Measurements from ENCODE around the gene RCSD1.

RCSD1 gene

GRCh38 chr1:167659450-167659849, 29.4 kb downstream of the RCSD1 start:
- no peak overlapping the region for H2AFZ ChIP-seq (ENCODE audit: low read depth, low read length, severe bottlenecking)
- no peak overlapping the region for H3K4me2 ChIP-seq (ENCODE audit: low read depth, low read length, poor library complexity, severe bottlenecking)
- no peaks in the 10 kb centered on the region for H3K9me2 ChIP-seq (replicated peaks; ENCODE audit: insufficient read depth, low read length)
- TF ChIP-seq CTCF (IDR thresholded peaks at IDR 0.05; ENCODE audit: insufficient read depth, low read length, poor library complexity, severe bottlenecking) (no peak), EZH2phosphoT487 (conservative IDR thresholded peaks at IDR 0.05; ENCODE audit: low read length) (no peak)
- no peaks in the 10 kb centered on the region for H4K20me1 ChIP-seq (ENCODE audit: low read depth, low read length)
- H3K27me3 ChIP-seq (ENCODE audit: low read length), result no peaks in the 10 kb centered on the region
- no peak overlapping the region for H3K9ac ChIP-seq (ENCODE audit: low read length)
- H3K27ac ChIP-seq (ENCODE audit: low read depth, low read length), result no peak overlapping the region
- H3K9me3 ChIP-seq (ENCODE audit: insufficient read depth, low read length), result no peaks in the 10 kb centered on the region
- H3K36me3 ChIP-seq (ENCODE audit: low read length), result no peaks in the 10 kb centered on the region
- no peak overlapping the region for H3K4me3 ChIP-seq (ENCODE audit: insufficient read depth, low read length, poor library complexity, severe bottlenecking)
- no peaks in the 10 kb centered on the region for H3F3A ChIP-seq (ENCODE audit: insufficient read depth)
- peaks cover 19% of the 10 kb centered on the region; the same call in 1 of the 2 replicates for H3K79me2 ChIP-seq (ENCODE audit: insufficient read depth, low read length)

GRCh38 chr1:167659881-167660280, 29.8 kb downstream of the RCSD1 start:
- TF ChIP-seq CTCF (IDR thresholded peaks at IDR 0.05; ENCODE audit: insufficient read depth, low read length, poor library complexity, severe bottlenecking) (no peak), EZH2phosphoT487 (conservative IDR thresholded peaks at IDR 0.05; ENCODE audit: low read length) (no peak)

DNA sequence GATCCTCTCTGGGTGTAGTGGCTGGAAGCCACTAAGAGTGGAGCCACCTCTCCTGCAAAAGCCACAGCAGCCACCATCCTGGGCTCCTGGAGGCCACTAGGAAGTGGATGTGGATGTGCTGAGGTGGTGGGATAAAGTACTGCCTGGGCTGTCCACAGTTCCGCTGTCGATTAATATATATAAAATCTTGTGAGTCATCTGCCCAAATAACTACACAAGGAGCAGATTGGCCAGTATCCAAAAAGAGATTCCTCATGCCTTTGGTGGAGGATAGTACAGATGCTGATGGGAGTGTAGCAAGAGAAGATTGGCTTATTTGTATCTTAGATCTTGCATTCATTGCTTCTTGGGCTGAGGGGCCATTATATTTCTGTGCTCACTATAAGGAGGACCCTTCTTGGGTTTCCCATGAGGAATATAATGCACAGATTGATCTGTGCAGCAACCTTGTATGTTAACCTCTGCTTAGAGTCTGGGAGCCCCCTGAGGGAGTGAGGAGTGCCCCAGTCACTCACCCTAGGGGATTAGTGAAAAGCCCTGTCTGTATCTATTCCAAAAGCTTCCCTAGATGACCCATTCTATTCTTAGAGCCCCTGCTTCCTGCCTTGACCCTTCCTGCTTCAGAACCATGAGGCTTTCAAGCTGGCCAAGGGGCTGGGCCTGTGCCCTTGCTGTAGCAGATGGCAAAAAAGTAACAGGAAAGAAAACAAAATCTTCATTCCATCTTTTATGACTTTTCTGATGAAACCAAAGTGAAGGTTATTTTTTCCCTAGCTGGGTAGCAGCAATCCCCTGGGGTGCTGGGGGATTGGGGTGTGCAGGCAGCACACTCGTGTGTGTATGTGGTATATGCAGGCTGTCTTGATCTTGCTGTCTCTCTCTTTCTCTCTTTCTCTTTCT, 31.7 kb downstream of the RCSD1 start:
- Histone ChIP-seq H3K27ac (ENCODE audit: low read depth, low read length) (no peak overlapping the region), H2AFZ (ENCODE audit: low read depth, low read length, severe bottlenecking) (no peak overlapping the region), H3K4me2 (ENCODE audit: low read depth, low read length, poor library complexity, severe bottlenecking) (no peak overlapping the region), H3K79me2 (ENCODE audit: insufficient read depth, low read length) (peaks cover 21% of the 10 kb centered on the region; the same call in 1 of the 2 replicates), H3K27me3 (ENCODE audit: low read length) (no peaks in the 10 kb centered on the region), H3K9ac (ENCODE audit: low read length) (no peak overlapping the region), H3F3A (ENCODE audit: insufficient read depth) (no peaks in the 10 kb centered on the region), H3K9me2 (replicated peaks; ENCODE audit: insufficient read depth, low read length) (no peaks in the 10 kb centered on the region), H3K9me3 (ENCODE audit: insufficient read depth, low read length) (no peaks in the 10 kb centered on the region), H3K4me3 (ENCODE audit: insufficient read depth, low read length, poor library complexity, severe bottlenecking) (no peak overlapping the region), H4K20me1 (ENCODE audit: low read depth, low read length) (no peaks in the 10 kb centered on the region), H3K36me3 (ENCODE audit: low read length) (no peaks in the 10 kb centered on the region)
- TF ChIP-seq EZH2phosphoT487 (conservative IDR thresholded peaks at IDR 0.05; ENCODE audit: low read length), result no peak
- no peak for TF ChIP-seq CTCF (IDR thresholded peaks at IDR 0.05; ENCODE audit: insufficient read depth, low read length, poor library complexity, severe bottlenecking)

More at GRCh38 chr1:167659881-167660280, 29.8 kb downstream of the RCSD1 start:
- Histone ChIP-seq H2AFZ (ENCODE audit: low read depth, low read length, severe bottlenecking) (no peak overlapping the region), H4K20me1 (ENCODE audit: low read depth, low read length) (no peaks in the 10 kb centered on the region), H3K79me2 (ENCODE audit: insufficient read depth, low read length) (peaks cover 16% of the 10 kb centered on the region; the same call in 1 of the 2 replicates), H3K9me2 (replicated peaks; ENCODE audit: insufficient read depth, low read length) (no peaks in the 10 kb centered on the region), H3K4me3 (ENCODE audit: insufficient read depth, low read length, poor library complexity, severe bottlenecking) (no peak overlapping the region), H3F3A (ENCODE audit: insufficient read depth) (no peaks in the 10 kb centered on the region), H3K9me3 (ENCODE audit: insufficient read depth, low read length) (no peaks in the 10 kb centered on the region), H3K36me3 (ENCODE audit: low read length) (no peaks in the 10 kb centered on the region), H3K4me2 (ENCODE audit: low read depth, low read length, poor library complexity, severe bottlenecking) (no peak overlapping the region), H3K27me3 (ENCODE audit: low read length) (no peaks in the 10 kb centered on the region), H3K27ac (ENCODE audit: low read depth, low read length) (no peak overlapping the region), H3K9ac (ENCODE audit: low read length) (no peak overlapping the region)
